SK-N-SH treated with all-trans-retinoic acid at 6 μM for 48 hours (cell line): ENCODE results near the gene ANKRD65.
"Not testable (repeated sequence)": the region's sequence is repeated elsewhere in the genome, so short reads cannot be mapped to it uniquely, and the experiment has no call there.

Source experiments
- CSDC2 ChIP-seq: fragments of 250-450 bp; sonication (Bioruptor Pico); IDR thresholded peaks from 2 replicates; pipeline ENCODE4 v1.5.0; 2020; ENCODE audit warnings: mild to moderate bottlenecking, moderate library complexity
- CSRNP3 ChIP-seq: fragments of 250-450 bp; sonication (Bioruptor Pico); IDR thresholded peaks from 2 replicates; pipeline ENCODE4 v1.5.1; 2021; ENCODE audit warnings: mild to moderate bottlenecking, moderate library complexity
- OSR1 ChIP-seq: fragments of 250-450 bp; sonication (Bioruptor Pico); IDR thresholded peaks from 2 replicates; pipeline ENCODE4 v1.8.0; 2022; ENCODE audit warnings: moderate library complexity, mild to moderate bottlenecking, inconsistent platforms
- PPARA ChIP-seq: fragments of 250-450 bp; sonication (Bioruptor Pico); IDR thresholded peaks from 2 replicates; pipeline ENCODE4 v1.5.0; 2020; ENCODE audit warnings: mild to moderate bottlenecking, borderline replicate concordance
- ZFP3 ChIP-seq: fragments of 250-450 bp; sonication (Bioruptor Pico); IDR thresholded peaks from 2 replicates; pipeline ENCODE4 v1.5.0; 2020; ENCODE audit warnings: mild to moderate bottlenecking, moderate library complexity
- ZNF70 ChIP-seq: fragments of 450-650 bp; formaldehyde crosslinking; IDR thresholded peaks from 2 replicates; pipeline ENCODE4 v1.5.0; 2020; ENCODE audit warnings: mild to moderate bottlenecking, moderate library complexity
- TF ChIP-seq, protein P1 (sequence below): fragments of 250-450 bp; sonication (Bioruptor Pico); IDR thresholded peaks from 2 replicates; pipeline ENCODE4 v1.8.0; 2020; ENCODE audit warnings: mild to moderate bottlenecking, moderate library complexity, borderline replicate concordance

- TF ChIP-seq, protein P1, sequence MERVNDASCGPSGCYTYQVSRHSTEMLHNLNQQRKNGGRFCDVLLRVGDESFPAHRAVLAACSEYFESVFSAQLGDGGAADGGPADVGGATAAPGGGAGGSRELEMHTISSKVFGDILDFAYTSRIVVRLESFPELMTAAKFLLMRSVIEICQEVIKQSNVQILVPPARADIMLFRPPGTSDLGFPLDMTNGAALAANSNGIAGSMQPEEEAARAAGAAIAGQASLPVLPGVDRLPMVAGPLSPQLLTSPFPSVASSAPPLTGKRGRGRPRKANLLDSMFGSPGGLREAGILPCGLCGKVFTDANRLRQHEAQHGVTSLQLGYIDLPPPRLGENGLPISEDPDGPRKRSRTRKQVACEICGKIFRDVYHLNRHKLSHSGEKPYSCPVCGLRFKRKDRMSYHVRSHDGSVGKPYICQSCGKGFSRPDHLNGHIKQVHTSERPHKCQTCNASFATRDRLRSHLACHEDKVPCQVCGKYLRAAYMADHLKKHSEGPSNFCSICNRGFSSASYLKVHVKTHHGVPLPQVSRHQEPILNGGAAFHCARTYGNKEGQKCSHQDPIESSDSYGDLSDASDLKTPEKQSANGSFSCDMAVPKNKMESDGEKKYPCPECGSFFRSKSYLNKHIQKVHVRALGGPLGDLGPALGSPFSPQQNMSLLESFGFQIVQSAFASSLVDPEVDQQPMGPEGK (CRISPR knock-in tag) = not testable (repeated sequence)
- not testable (repeated sequence) for TF ChIP-seq PPARA; ZNF70 (CRISPR knock-in tag); CSDC2 (CRISPR knock-in tag); ZFP3 (CRISPR knock-in tag); OSR1 (CRISPR knock-in tag); CSRNP3 (CRISPR knock-in tag)
Observed at GRCh38 chr1:1459156-1459555, 38.1 kb upstream of the ANKRD65 start.
